ENCODE measurements around the gene REXO1. TPM values are rescaled to one million over a fixed set of nuclear protein-coding genes. Genes with fewer than 3 reads are reported as not detected.

Gene REXO1
- total and polyA plus RNA-seq, 9 donors: 4.8 to 46.7 (median 25.8) TPM

GRCh38 chr19:1839658-1840540 lies 8.4 kb downstream of the REXO1 start:
- WGBS, 3 donors: 73 to 82% (median 81%) methylated on average over 25 of the region's 25 CpGs
- H3K27ac ChIP-seq: no peak overlapping the region
- peaks cover 9% of the 10 kb centered on the region for H3K4me1 ChIP-seq (ENCODE audit: insufficient read depth)

GRCh38 chr19:1837625-1838105 lies 10.6 kb downstream of the REXO1 start:
- intact Hi-C loops (cut with DNase I): no loop called here
- peak in 1 of 5 donors; percentile 59 for DNase-seq
- no peak overlapping the region for H3K27ac ChIP-seq
- no peak overlapping the region for H3K4me3 ChIP-seq
- WGBS, 3 donors: 24 to 40% (median 27%) methylated on average over 15 to 23 of the region's 23 CpGs
- TF ChIP-seq POLR2A (IDR thresholded peaks at IDR 0.05): no peak
- TF ChIP-seq EP300 (IDR thresholded peaks at IDR 0.05): no peak
- peak; percentile 16 to 45 (median 35) for TF ChIP-seq CTCF (IDR thresholded peaks at IDR 0.05)
- H3K27me3 ChIP-seq: no peaks in the 10 kb centered on the region
- no peaks in the 10 kb centered on the region for H3K9me3 ChIP-seq
- H3K36me3 ChIP-seq: no peaks in the 10 kb centered on the region
- peaks cover 27% of the 10 kb centered on the region for H3K4me1 ChIP-seq (ENCODE audit: insufficient read depth)

More at GRCh38 chr19:1839658-1840540, 8.4 kb downstream of the REXO1 start:
- no peak for DNase-seq
- intact Hi-C loops (cut with DNase I): no loop called here
- Histone ChIP-seq H3K4me3 (no peak overlapping the region), H3K27me3 (no peaks in the 10 kb centered on the region), H3K36me3 (no peaks in the 10 kb centered on the region), H3K9me3 (no peaks in the 10 kb centered on the region)
- TF ChIP-seq CTCF (IDR thresholded peaks at IDR 0.05) (no peak), POLR2A (IDR thresholded peaks at IDR 0.05) (no peak)

GRCh38 chr19:1837222-1837565 lies 11.1 kb downstream of the REXO1 start:
- H3K9me3 ChIP-seq: no peaks in the 10 kb centered on the region
- peaks cover 27% of the 10 kb centered on the region for H3K4me1 ChIP-seq (ENCODE audit: insufficient read depth)
- TF ChIP-seq CTCF (IDR thresholded peaks at IDR 0.05): no peak
- no peak for TF ChIP-seq POLR2A (IDR thresholded peaks at IDR 0.05)
- no peak for TF ChIP-seq EP300 (IDR thresholded peaks at IDR 0.05)
- no peaks in the 10 kb centered on the region for H3K27me3 ChIP-seq
- DNase-seq: no peak
- no peaks in the 10 kb centered on the region for H3K36me3 ChIP-seq
- 65 to 80% (median 74%) methylated on average over 11 of the region's 11 CpGs for WGBS, 3 donors
- H3K27ac ChIP-seq: no peak overlapping the region
- intact Hi-C loops (cut with DNase I): no loop called here
- H3K4me3 ChIP-seq: no peak overlapping the region

GRCh38 chr19:1836458-1837221 lies 11.6 kb downstream of the REXO1 start:
- TF ChIP-seq EP300 (IDR thresholded peaks at IDR 0.05) (no peak), POLR2A (IDR thresholded peaks at IDR 0.05) (no peak), CTCF (IDR thresholded peaks at IDR 0.05) (no peak)
- H3K4me1 ChIP-seq (ENCODE audit: insufficient read depth): peaks cover 27% of the 10 kb centered on the region
- H3K9me3 ChIP-seq: no peaks in the 10 kb centered on the region
- intact Hi-C loops (cut with DNase I): no loop called here
- no peaks in the 10 kb centered on the region for H3K27me3 ChIP-seq
- no peak overlapping the region for H3K27ac ChIP-seq
- H3K36me3 ChIP-seq: no peaks in the 10 kb centered on the region
- no peak for DNase-seq
- H3K4me3 ChIP-seq: no peak overlapping the region
- 86 to 89% (median 86%) methylated on average over 31 of the region's 31 CpGs for WGBS, 3 donors
